C4-2B (cell line): ENCODE results near the gene SNX20.

Experiments used
- CTCF ChIP-seq: fragments of 450-650 bp; conservative IDR thresholded peaks from 2 replicates; pipeline ENCODE4 v1.5.1; 2017; ENCODE audit warnings: mild to moderate bottlenecking
- ZFX ChIP-seq: fragments of 450-650 bp; IDR thresholded peaks from 2 replicates; pipeline ENCODE4 v1.6.1; 2017

- TF ChIP-seq CTCF (no peak), ZFX (no peak)
Observed at GRCh38 chr16:50685462-50686063, 4.5 kb upstream of the SNX20 start.
